Activated CD4-positive, alpha-beta T cell treated with anti-CD3 and anti-CD28 coated beads for 48 hours (primary cell): ENCODE measurements around the gene COG5.
"Not testable (repeated sequence)": the region's sequence is repeated elsewhere in the genome, so short reads cannot be mapped to it uniquely, and the experiment has no call there.

Experiments used
- DNase-seq: peaks from one replicate; pipeline ENCODE4 v3.0.0-alpha.2; 2020

The COG5 gene

GRCh38 chr7:107258737-107259136, 305.0 kb downstream of the COG5 start:
- no peak for DNase-seq

- no peak for DNase-seq
These were observed 308.1 kb downstream of the COG5 start for GRCh38 chr7:107255602-107256001.

- DNase-seq: no peak
These were observed 309.2 kb downstream of the COG5 start for GRCh38 chr7:107254398-107254985.

- no peak for DNase-seq
These were observed 310.1 kb downstream of the COG5 start for GRCh38 chr7:107253599-107253998.

- no peak for DNase-seq
These were observed 311.8 kb downstream of the COG5 start for GRCh38 chr7:107251963-107252362.

GRCh38 chr7:107248551-107249316, 315.0 kb downstream of the COG5 start:
- DNase-seq: no peak

GRCh38 chr7:107246836-107247235, 316.9 kb downstream of the COG5 start:
- not testable (repeated sequence) for DNase-seq

- no peak for DNase-seq
These were observed 319.1 kb downstream of the COG5 start for GRCh38 chr7:107244613-107245012.

GRCh38 chr7:107242267-107242666, 321.5 kb downstream of the COG5 start:
- DNase-seq: no peak

GRCh38 chr7:107237451-107237850, 326.3 kb downstream of the COG5 start:
- DNase-seq: no peak

GRCh38 chr7:107236862-107237261, 326.9 kb downstream of the COG5 start:
- DNase-seq: no peak

- DNase-seq: no peak
These were observed 329.3 kb downstream of the COG5 start for GRCh38 chr7:107234436-107234835.

GRCh38 chr7:107233981-107234380, 329.7 kb downstream of the COG5 start:
- DNase-seq: no peak

GRCh38 chr7:107233174-107233573, 330.5 kb downstream of the COG5 start:
- no peak for DNase-seq

- DNase-seq: no peak
These were observed 331.1 kb downstream of the COG5 start for GRCh38 chr7:107232568-107233090.

GRCh38 chr7:107230334-107230733, 333.4 kb downstream of the COG5 start:
- no peak for DNase-seq

GRCh38 chr7:107228291-107228690, 335.4 kb downstream of the COG5 start:
- no peak for DNase-seq

- no peak for DNase-seq
These were observed 339.1 kb downstream of the COG5 start for GRCh38 chr7:107224374-107225223.

GRCh38 chr7:107220806-107221205, 342.9 kb downstream of the COG5 start:
- DNase-seq: not testable (repeated sequence)

GRCh38 chr7:107220356-107220755, 343.4 kb downstream of the COG5 start:
- no peak for DNase-seq

GRCh38 chr7:107219563-107220244, 344.0 kb downstream of the COG5 start:
- DNase-seq: no peak

- no peak for DNase-seq
These were observed 349.8 kb downstream of the COG5 start for GRCh38 chr7:107213945-107214344.
